NCI-H345 (cell line): Measurements from ENCODE around the gene FOCAD.
A peak's percentile ranks its signal among the peaks of the same experiment; 100 is the strongest.
"Not testable (repeated sequence)": the region's sequence is repeated elsewhere in the genome, so short reads cannot be mapped to it uniquely, and the experiment has no call there.

Experiments
- DNase-seq: peaks from one replicate; lab custom pipeline; 2025; lab: John Stamatoyannopoulos, UW

The FOCAD gene

DNA sequence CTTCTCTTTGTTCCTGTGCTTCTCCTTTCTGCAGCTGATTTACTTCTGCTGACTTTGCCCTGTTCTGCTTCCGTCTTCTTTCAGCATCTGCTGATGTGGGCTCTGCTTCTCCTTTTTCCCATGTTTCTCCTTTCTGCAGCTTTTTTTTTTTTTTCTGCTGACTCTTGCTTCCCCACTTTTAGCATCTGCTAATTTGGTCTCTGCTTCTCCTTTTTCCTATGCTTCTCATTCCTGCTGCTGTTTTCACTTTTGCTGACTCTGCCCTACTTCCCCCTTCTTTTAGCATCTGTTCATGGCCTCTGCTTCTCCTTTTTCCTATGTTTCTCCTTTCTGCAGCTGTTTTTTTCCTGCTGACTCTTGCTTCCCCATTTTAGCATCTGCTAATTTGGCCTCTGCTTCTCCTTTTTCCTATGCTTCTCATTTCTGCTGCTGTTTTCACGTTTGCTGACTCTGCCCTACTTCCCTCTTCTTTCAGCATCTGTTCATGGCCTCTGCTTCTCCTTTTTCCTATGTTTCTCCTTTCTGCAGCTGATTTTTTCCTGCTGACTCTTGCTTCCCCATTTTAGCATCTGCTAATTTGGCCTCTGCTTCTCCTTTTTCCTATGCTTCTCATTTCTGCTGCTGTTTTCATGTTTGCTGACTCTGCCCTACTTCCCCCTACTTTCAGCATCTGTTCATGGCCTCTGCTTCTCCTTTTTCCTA, 289.3 kb downstream of the FOCAD start:
- DNase-seq = not testable (repeated sequence)

DNA sequence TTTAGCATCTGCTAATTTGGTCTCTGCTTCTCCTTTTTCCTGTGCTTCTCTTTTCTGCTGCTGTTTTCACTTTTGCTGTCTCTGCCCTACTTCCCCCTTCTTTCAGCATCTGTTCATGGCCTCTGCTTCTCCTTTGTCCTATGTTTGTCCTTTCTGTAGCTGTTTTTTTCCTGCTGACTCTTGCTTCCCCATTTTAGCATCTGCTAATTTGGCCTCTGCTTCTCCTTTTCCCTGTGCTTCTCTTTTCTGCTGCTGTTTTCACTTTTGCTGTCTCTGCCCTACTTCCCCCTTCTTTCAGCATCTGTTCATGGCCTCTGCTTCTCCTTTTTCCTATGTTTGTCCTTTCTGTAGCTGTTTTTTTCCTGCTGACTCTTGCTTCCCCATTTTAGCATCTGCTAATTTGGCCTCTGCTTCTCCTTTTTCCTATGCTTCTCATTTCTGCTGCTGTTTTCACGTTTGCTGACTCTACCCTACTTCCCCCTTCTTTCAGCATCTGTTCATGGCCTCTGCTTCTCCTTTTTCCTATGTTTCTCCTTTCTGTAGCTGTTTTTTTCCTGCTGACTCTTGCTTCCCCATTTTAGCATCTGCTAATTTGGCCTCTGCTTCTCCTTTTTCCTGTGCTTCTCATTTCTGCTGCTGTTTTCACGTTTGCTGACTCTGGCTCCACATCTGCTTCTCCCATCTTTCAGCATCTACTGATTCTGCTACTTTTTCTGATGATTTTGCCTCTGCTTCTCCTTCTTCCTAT, 290.3 kb downstream of the FOCAD start:
- DNase-seq = not testable (repeated sequence)

DNA sequence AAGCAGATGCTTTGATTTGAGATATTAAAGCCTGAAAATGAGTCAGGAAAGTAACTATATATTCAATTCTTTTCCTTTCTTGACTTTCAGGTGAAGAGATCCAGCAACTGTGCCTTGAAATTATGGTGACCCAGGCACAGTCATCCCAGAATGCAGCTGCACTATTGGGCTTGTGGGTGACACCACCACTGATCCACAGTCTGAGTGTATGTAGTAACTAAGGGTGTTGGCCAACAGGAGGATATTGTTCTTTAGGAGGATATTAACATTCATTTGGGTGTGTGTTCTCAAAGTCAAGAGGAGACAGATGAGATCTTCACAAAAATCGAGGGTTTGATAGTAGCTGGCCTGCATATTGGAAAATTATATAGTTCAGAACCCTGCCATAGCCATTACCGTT, 294.2 kb downstream of the FOCAD start:
- DNase-seq = no peak

DNA sequence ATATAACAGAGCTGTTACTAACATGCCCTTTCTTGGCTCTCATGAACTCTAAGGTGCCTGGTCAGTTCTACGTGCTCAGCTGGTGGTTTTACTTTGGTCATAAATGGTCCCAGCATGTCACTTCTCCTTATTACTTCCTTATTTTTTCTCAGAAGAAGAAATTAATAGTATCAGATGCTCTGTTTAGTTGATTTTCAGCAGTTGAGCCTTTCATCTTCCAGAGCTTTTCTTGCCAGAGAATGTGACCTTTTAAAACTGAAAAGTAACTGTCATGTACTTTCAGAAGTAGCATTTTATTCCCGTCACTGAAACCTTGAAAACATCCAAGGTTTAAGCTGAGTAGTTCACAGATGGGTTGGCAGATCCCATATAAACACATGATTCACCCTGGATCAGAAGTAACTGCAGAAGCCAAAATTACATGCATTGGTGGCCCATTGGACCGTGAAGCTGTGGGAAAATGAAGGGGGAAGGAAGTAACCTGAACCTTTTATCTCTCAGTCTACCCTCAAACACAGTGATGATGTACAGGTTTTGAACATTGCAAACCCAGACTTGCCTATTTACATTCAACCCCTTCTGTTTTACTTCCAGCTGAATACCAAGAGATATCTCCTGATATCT, 296.9 kb downstream of the FOCAD start:
- DNase-seq = no peak

DNA sequence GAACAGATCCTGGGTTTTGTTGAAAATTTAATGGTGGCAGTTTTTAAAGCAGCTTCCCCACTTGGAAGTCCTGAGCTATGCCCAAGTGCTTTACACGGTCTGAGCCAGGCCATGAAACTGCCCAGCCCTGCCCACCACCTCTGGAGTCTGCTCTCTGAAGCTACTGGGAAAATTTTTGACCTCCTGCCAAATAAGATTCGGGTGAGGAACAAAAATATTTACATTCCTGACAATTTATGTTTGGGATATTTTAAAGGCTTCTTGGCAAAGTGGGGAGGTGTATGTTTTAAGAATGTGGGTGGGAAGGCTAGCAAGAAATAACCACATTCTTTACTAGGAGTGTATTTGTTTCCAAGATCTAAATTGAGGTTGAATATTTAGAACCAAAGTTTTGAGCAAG, 297.4 kb downstream of the FOCAD start:
- no peak for DNase-seq

DNA sequence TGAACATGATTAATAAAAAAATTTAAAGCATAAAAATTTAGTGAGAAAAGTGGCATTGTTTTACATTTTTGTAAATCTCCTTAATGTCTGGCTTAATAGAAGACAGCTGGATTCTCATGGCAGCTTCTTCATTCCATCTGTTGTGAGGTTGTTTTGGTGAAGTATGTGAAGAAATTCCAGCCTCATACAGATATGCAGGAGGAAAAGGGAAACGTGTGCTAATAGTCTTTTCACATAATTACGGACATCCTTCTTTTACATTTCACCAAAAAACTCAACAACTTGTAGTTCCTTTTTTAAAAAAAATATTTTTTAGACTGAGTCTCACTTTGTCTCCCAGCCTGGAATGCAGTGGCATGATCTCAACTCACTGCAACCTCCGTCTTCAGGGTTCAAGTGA, 300.4 kb downstream of the FOCAD start:
- no peak for DNase-seq

DNA sequence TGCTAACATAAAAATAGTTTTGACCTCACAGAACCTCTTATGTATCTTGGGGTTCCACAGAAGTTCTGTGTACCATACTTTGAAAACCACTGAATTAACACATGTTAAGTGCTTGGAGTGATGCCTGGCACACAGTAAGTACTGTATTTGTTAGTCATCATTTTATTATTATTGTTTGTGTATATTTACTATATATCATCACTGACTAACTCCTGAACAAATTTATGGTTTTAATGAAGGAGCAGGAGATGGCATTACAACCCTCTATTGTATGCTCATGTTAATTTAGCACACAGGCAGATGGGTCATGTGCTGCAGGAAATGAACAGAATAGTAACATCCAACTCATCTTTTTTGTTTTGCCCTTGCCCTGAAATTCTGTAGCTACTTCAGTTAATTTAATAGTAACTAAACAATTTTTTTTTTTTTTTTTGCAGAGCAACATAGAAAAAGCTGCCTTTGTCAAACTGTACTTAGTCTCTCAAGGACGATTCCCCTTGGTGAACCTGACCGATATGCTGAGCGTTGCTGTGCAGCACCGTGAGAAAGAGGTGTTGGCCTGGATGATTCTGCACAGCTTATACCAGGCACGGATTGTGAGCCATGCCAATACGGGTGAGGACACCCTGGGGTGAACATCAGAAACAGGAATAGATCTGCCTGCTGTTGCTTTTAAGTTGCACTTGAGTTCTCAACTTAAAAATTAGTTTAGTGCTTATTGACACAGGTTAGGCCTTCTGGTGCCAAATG, 302.0 kb downstream of the FOCAD start:
- no peak for DNase-seq

DNA sequence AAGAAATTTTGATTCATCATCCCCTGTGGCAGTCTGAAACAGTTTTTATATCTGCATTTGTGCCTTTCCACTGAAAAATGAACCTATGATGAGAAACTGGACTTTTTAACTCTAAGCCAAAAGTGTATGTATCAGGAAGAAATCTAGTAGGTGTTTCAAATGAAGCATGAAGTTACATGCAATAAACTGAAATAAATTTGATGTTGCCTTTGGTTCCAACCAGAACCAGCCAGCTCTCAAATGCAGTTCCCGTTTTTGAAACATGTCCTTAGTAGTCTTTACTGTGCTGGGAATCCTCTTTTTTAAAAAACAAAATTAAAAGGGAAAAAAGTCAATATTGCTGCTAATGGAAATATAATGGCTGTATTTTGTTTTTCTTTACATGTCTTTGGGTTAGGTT, 303.5 kb downstream of the FOCAD start:
- no peak for DNase-seq

DNA sequence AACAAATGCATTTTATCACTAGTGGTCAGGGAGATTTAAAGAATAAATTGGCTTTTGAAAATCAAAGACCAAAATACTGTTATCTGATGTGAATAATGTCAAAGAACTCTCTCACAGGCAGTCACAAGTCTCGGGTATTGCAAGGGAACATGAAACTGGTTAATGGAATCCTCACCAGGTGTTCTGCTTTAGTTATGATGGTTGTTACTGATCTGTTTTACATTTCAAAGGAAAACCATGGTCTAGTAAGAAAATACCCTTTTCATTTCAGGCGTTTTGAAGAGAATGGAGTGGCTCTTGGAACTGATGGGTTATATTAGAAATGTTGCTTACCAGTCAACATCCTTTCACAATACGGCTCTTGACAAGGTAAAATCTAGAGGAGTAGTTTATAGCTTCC, 304.0 kb downstream of the FOCAD start:
- DNase-seq = no peak

DNA sequence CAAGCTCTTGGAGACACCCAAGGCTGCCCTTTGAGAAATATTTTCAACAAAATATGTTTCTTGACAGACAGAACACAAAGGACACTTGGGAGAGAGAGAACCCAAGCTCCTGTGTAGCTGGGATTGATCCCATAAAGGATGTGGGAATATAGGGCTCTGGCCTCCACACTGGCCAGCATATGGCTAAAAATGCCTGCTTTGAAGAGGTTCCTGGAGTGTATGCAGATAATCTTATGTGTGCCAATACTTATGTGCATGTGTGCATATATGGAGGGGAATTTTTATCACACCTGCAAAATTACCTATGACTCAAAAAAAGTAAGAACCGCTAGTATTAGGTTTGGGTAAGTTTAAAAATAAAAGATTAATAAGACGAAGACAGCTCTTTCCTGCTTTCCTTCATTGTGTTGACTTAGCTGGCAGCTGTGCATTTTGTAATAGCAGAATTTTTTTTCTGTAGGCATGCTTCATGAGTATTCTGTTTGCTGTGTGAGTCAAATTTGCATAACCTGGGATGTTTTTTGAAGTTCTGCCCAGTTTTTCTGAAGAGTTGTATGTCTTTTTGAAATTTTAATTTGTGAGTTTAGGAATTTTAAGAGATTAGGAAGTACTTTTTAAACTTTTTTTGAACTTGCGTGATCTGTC, 304.7 kb downstream of the FOCAD start:
- DNase-seq = no peak

DNA sequence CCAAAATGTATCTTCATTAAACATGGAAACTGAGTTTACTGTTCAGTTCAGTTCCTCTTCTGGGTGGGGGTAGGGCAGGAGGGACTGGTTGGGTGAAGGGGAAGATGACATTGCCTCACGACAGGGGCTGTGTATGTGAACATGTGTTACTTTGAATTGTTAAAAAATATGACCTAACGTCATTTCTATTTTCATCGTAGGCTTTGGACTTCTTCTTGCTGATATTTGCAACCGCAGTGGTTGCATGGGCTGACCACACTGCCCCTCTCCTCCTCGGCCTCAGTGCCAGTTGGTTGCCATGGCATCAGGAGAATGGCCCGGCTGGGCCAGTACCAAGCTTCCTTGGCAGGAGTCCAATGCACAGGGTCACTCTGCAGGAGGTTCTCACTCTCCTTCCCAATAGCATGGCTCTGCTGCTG, 305.9 kb downstream of the FOCAD start:
- DNase-seq = no peak

DNA sequence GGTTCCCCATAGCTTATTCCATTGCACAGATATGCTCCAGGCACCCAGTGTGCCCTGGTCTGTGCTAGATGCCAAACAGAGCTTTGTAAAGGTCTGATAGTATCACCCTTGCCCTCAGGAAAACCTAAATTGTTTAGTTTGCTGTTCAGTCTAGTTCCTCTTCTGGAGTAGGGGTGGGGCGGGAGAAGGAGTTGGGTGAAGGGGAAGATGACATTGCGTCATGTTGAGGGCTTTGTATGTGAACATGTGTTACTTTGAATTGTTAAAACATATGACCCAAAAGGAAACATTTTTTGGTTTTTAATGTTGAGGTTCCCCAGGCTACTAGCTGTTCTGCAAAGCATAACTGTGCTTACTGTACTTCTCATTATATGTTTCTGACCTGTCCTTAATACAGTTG, 306.8 kb downstream of the FOCAD start:
- no peak for DNase-seq

DNA sequence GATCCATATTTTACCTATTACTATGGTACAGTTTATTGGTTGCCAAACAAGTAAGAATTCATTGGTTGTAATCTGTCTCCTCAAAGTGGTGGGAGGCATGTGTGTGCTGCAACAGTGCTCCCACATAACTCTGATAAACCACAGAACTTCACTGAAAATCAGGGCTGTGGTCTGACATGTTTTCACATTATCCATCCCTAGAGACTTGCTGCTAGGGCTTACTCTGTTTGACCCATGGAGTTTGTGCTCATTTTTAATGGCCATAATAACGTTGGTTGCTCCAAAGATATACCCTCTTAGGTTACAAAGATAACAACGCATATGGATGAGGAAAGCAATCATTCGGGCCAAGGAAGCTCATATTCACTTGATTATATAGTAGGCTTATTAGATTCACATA, 310.4 kb downstream of the FOCAD start:
- no peak for DNase-seq

DNA sequence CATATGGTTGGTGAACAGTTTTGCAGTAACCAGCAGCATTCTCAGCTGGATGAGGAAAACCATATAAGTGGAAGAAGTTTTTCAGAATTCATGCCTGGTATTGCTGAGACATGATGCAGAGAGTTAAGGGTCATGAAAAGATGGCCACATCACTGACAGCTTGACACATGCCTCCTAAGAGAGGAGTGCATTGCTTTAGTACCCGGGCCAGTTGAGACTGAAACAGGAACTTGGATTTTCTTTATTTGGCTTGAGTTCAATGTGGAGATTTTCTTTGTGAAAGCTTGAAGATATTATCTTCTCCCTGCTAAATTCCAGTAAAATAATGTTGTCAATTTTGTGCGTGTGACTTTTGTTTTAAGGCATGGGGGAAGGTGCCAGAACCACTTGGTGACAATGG, 311.6 kb downstream of the FOCAD start:
- DNase-seq = no peak

DNA sequence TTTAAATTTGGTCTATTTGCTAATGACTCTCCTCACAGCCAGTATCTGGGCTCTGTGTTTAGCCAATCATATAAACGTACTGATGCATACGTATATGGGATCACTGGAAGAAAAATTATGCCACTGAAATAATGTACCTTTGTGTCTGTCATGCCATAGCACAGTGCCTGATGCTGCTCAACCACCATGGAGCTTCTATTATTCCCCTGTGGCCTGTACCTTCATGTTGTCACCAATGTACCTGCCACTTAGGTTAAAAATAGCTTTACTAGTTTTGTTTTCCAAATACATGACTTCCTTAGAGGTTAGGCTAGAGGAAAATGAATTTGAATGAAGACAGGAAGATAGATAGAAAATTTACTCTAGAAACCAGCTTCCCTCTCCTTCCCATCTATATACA, 312.8 kb downstream of the FOCAD start:
- DNase-seq = no peak

DNA sequence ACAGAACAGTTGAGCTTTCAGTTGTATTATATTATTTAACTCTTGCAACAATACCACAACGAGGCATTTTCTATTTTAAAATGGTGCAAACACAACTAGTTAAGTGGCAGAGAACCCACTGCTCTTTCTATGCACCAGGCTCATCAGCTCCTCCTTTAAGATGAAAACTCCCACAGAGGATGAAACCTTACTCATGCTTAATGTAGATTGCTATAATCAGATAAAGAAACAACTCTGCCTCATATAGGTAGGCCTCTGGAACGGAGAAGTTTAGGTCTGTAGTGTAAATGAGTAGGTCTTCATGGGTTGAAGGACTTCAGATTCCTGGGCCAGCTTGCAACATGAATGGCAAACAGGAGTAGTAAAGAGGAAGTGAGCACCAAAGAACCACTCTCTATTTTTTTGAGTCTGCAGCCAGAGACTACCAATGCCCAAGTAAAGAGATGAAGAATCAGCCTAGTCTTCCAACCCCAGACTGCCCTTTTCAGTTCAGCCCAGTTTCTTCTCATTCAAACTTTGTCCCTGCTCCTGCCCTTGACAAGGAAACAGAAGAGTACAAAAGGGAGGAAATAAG, 313.5 kb downstream of the FOCAD start:
- no peak for DNase-seq

DNA sequence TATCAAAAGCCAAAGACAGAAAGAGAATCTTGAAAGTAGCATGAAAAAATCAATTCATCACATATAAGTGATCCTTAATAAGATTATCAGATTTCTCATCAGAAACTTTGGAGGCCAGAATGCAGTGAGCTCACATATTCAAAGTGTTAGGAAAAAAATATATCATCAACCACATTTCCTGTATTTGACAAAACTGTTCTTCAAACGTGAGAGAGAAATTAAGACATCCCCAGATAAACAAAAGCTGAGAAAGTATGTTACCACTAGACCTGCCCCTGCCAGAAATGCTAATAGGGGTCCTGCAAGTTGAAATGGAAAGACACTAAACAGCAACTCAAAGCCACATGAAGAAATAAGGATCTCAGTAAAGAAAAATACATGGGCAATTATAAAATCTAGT, 317.5 kb downstream of the FOCAD start:
- DNase-seq = no peak

DNA sequence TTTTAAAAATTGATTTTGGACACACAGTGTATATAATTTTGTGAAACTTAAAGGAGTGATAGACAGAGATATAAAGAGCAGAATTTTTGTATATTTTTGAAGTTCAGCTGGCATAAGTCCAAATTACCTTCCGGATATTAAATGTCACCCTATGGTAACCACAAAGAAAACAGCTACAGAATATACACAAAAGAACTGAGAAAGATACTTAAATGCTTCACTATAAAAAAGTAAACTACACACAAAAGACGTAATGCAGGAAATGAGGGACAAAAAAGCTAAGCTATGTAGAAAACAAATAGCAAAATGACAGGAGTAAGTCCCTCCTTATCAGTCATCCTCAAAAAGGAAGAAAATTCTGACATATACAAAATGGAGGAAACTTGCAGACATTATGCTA, 318.0 kb downstream of the FOCAD start:
- DNase-seq = no peak

DNA sequence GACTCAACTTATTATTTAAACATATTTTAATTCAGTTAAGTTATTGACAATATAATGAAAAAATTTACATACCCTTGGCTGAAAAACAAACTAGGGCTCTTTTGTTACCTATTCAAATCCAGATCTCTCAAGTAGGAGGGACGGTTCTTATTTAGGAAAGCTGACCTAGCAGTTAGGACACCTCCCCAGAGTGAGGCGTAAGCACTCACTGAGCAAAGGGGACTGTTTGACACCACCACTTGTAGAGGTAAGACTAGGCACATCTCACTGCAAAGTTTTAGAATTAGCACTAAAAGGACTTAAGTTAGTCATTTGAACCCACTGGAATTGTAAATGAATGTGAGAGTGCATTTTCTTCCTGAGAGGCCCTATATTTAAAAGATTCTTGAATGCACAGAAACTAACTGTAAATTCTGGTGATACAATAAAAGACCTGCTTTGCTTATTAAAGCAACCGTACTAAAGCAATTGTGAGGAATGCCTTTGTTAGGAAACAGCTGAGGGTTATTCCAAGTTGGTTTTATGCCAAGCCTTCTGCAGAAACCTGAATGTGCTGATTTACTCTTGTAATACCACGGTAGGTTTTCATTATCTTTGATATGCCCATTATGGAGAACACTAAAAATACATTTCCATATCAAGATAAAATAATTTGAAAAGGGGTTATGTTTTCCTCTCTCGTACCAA, 331.2 kb downstream of the FOCAD start:
- peak; percentile 13 for DNase-seq

DNA sequence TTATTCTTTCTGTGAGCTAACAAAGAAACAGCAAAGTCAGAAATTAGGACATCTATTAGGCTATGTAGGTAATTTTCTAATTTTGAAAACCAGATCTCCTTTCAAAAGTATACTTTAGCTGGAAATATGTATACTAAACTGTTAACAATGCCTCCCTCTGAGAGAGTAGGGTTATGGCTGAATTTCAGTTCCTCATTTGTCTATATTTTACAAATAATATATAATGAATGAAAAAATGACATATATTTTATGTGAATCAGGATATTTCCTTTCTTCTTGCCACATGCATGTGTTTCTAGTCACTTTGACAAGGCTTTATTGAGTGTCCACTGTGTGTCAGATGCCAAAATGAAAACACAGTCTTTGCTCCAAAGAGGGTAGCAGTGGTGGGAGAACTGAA, 331.9 kb downstream of the FOCAD start:
- DNase-seq = no peak
